GM23338 (cell line): ENCODE measurements around the gene SUPT6H. TPM values are rescaled to one million over a fixed set of nuclear protein-coding genes. Genes with fewer than 3 reads are reported as not detected.

Experiments used
- ATAC-seq: fragments of 200-7000 bp; cut with Tn5 transposase; 3 replicates; pipeline ENCODE4 v1.9.1; 2020
- DNase-seq: peaks from one replicate; pipeline ENCODE4 v3.0.0-alpha.2; 2015; ENCODE audit warnings: low spot score
- H2AFZ ChIP-seq: fragments of 200-600 bp; sonication (generic); 2 replicates; pipeline ENCODE4 v1.8.0; 2016; ENCODE audit warnings: antibody characterized with exemption, mild to moderate bottlenecking, moderate library complexity
- H3F3A ChIP-seq: fragments of 200-600 bp; sonication (generic); replicated peaks from 2 replicates; pipeline ENCODE4 v1.8.0; 2017; ENCODE audit warnings: antibody characterized with exemption, mixed run types, low read depth
- H3K27ac ChIP-seq: fragments of 200-600 bp; sonication (generic); 2 replicates; pipeline ENCODE4 v1.6.1; 2016; ENCODE audit warnings: low read depth
- H3K27me3 ChIP-seq: fragments of 200-600 bp; sonication (generic); 2 replicates; pipeline ENCODE4 v1.8.0; 2016; ENCODE audit warnings: mild to moderate bottlenecking, mixed run types, moderate library complexity; ENCODE audit not compliant: insufficient read depth
- H3K36me3 ChIP-seq: fragments of 200-600 bp; sonication (generic); 2 replicates; pipeline ENCODE4 v1.8.0; 2016; ENCODE audit warnings: mild to moderate bottlenecking; ENCODE audit not compliant: insufficient read depth
- H3K4me1 ChIP-seq: fragments of 200-600 bp; sonication (generic); 2 replicates; pipeline ENCODE4 v1.8.0; 2016; ENCODE audit warnings: mild to moderate bottlenecking, moderate library complexity; ENCODE audit not compliant: insufficient read depth
- H3K4me2 ChIP-seq: fragments of 200-600 bp; sonication (generic); 2 replicates; pipeline ENCODE4 v1.7.1; 2017; ENCODE audit warnings: mixed run types
- H3K4me3 ChIP-seq: fragments of 200-600 bp; sonication (generic); 2 replicates; pipeline ENCODE4 v1.6.1; 2016; ENCODE audit warnings: mixed run types
- H3K79me2 ChIP-seq: fragments of 200-600 bp; sonication (generic); replicated peaks from 2 replicates; pipeline ENCODE4 v1.8.0; 2017; ENCODE audit warnings: mild to moderate bottlenecking; ENCODE audit not compliant: insufficient read depth
- H3K9me2 ChIP-seq: fragments of 200-600 bp; sonication (generic); 2 replicates; pipeline ENCODE4 v1.8.0; 2017; ENCODE audit not compliant: insufficient read depth
- H4K20me1 ChIP-seq: fragments of 200-600 bp; sonication (generic); replicated peaks from 2 replicates; pipeline ENCODE4 v1.8.0; 2017; ENCODE audit warnings: mild to moderate bottlenecking; ENCODE audit not compliant: insufficient read depth
- H3K27ac Mint-ChIP-seq: 2 replicates; pipeline ENCODE4 v1.8.0; 2020; ENCODE audit warnings: inconsistent platforms, mild to moderate bottlenecking, moderate library complexity, mixed read lengths
- H3K27me3 Mint-ChIP-seq: 3 replicates; pipeline ENCODE4 v1.8.0; 2022; ENCODE audit warnings: low read depth, mild to moderate bottlenecking, moderate library complexity, mixed read lengths, inconsistent platforms; ENCODE audit not compliant: insufficient read depth, poor library complexity
- H3K36me3 Mint-ChIP-seq: 3 replicates; pipeline ENCODE4 v1.8.0; 2021; ENCODE audit warnings: low read depth, mild to moderate bottlenecking, inconsistent platforms, moderate library complexity, mixed read lengths
- H3K4me1 Mint-ChIP-seq: 3 replicates; pipeline ENCODE4 v1.8.0; 2020; ENCODE audit warnings: mild to moderate bottlenecking, inconsistent platforms, mixed read lengths
- H3K4me3 Mint-ChIP-seq: 3 replicates; pipeline ENCODE4 v1.8.0; 2021; ENCODE audit warnings: moderate library complexity, mild to moderate bottlenecking, inconsistent platforms, mixed read lengths
- H3K9me3 Mint-ChIP-seq: 3 replicates; pipeline ENCODE4 v1.8.0; 2020; ENCODE audit warnings: moderate library complexity, mild to moderate bottlenecking, inconsistent platforms, mixed read lengths
- POLR2AphosphoS5 ChIP-seq: IDR thresholded peaks from 2 replicates; pipeline ENCODE4 v1.6.1; 2016; ENCODE audit warnings: antibody characterized with exemption, low read depth
- REST ChIP-seq: IDR thresholded peaks from one replicate; pipeline ENCODE4 v1.6.1; 2018; ENCODE audit warnings: antibody characterized with exemption; ENCODE audit not compliant: unreplicated experiment
- ZNF331 ChIP-seq: fragments of 250-450 bp; sonication (Bioruptor Pico); IDR thresholded peaks from 2 replicates; pipeline ENCODE4 v1.5.0; 2020; ENCODE audit warnings: low read depth, mild to moderate bottlenecking, moderate library complexity
- ZNF462 ChIP-seq: fragments of 250-450 bp; sonication (Bioruptor Pico); IDR thresholded peaks from 2 replicates; pipeline ENCODE4 v1.5.0; 2020; ENCODE audit warnings: mild to moderate bottlenecking, moderate library complexity
- polyA plus RNA-seq: library from polyadenylated mRNA; unstranded; fragments of >200 nt; fragmentation: Nextera tagmentation; extraction: Ambion mirVana; gene quantifications from 2 replicates; pipeline ENCODE4 v1.2.1, GENCODE V29; 2016
- total RNA-seq: library from RNA; depleted of rRNA; stranded (reverse); fragments of >200 nt; shearing (Covaris generic); gene quantifications from 2 replicates; pipeline ENCODE4 v1.2.3, GENCODE V29; 2014

SUPT6H gene
- total and polyA plus RNA-seq, 2 experiments from 2014 or later, result 17.8 to 70.7 TPM

- H3K4me3 ChIP-seq, result peak overlapping the region; percentile 93
- TF ChIP-seq REST (no peak), POLR2AphosphoS5 (no peak), ZNF462 (CRISPR knock-in tag) (no peak), ZNF331 (CRISPR knock-in tag) (no peak)
- Mint-ChIP-seq H3K36me3 (peaks cover 71% of the 10 kb centered on the region), H3K9me3 (no peaks in the 10 kb centered on the region), H3K27ac (peak overlapping the region; percentile 98), H3K4me1 (peaks cover 47% of the 10 kb centered on the region), H3K27me3 (peaks cover 48% of the 10 kb centered on the region), H3K4me3 (peak overlapping the region; percentile 91)
- no peaks in the 10 kb centered on the region for H3K27me3 ChIP-seq
- H3K27ac ChIP-seq, result peak overlapping the region; percentile 99
- H3F3A ChIP-seq, result peaks cover 59% of the 10 kb centered on the region
- H3K4me2 ChIP-seq, result peak overlapping the region; percentile 96
- ATAC-seq, result peak; percentile 2
- no peaks in the 10 kb centered on the region for H3K9me2 ChIP-seq
- H4K20me1 ChIP-seq, result peaks cover 20% of the 10 kb centered on the region
- H2AFZ ChIP-seq, result no peak overlapping the region
- peaks cover 32% of the 10 kb centered on the region for H3K79me2 ChIP-seq
- peak; percentile 63 for DNase-seq
- H3K4me1 ChIP-seq, result peaks cover 38% of the 10 kb centered on the region
- peaks cover 28% of the 10 kb centered on the region for H3K36me3 ChIP-seq
These were observed 84.6 kb downstream of the SUPT6H start for GRCh38 chr17:28746611-28747050.
